DMS 273 treated with DMSO at 0.1 percent for 48 hours (cell line): ENCODE data around the gene TRIM2.
"Not testable (repeated sequence)": the region's sequence is repeated elsewhere in the genome, so short reads cannot be mapped to it uniquely, and the experiment has no call there.

Experiments used
- DNase-seq: peaks from one replicate; lab custom pipeline; 2025; lab: John Stamatoyannopoulos, UW

TRIM2 gene

GRCh38 chr4:153189016-153189801 lies 15.0 kb upstream of the TRIM2 start:
- no peak for DNase-seq

GRCh38 chr4:153191795-153192363 lies 12.4 kb upstream of the TRIM2 start:
- DNase-seq: no peak

GRCh38 chr4:153197301-153197700 lies 6.9 kb upstream of the TRIM2 start:
- no peak for DNase-seq

- no peak for DNase-seq
Observed at GRCh38 chr4:153198719-153199118, 5.5 kb upstream of the TRIM2 start.

GRCh38 chr4:153203746-153204145 lies 497 bp upstream of the TRIM2 start:
- DNase-seq: not testable (repeated sequence)

- no peak for DNase-seq
Observed at GRCh38 chr4:153204728-153205648, 745 bp downstream of the TRIM2 start.

GRCh38 chr4:153205757-153206156 lies 1.5 kb downstream of the TRIM2 start:
- no peak for DNase-seq

- no peak for DNase-seq
Observed at GRCh38 chr4:153206534-153206933, 2.3 kb downstream of the TRIM2 start.

- no peak for DNase-seq
Observed at GRCh38 chr4:153207027-153207426, 2.8 kb downstream of the TRIM2 start.

GRCh38 chr4:153207567-153207966 lies 3.3 kb downstream of the TRIM2 start:
- no peak for DNase-seq

GRCh38 chr4:153209410-153209809 lies 5.2 kb downstream of the TRIM2 start:
- no peak for DNase-seq

- no peak for DNase-seq
Observed at GRCh38 chr4:153210727-153211126, 6.5 kb downstream of the TRIM2 start.

- no peak for DNase-seq
Observed at GRCh38 chr4:153211986-153212728, 7.9 kb downstream of the TRIM2 start.

GRCh38 chr4:153212736-153213135 lies 8.5 kb downstream of the TRIM2 start:
- DNase-seq: no peak

GRCh38 chr4:153215921-153216320 lies 11.7 kb downstream of the TRIM2 start:
- DNase-seq: no peak

GRCh38 chr4:153216546-153216945 lies 12.3 kb downstream of the TRIM2 start:
- no peak for DNase-seq

- no peak for DNase-seq
Observed at GRCh38 chr4:153217440-153217839, 13.2 kb downstream of the TRIM2 start.

- no peak for DNase-seq
Observed at GRCh38 chr4:153218961-153219360, 14.7 kb downstream of the TRIM2 start.

GRCh38 chr4:153220682-153221395 lies 16.6 kb downstream of the TRIM2 start:
- no peak for DNase-seq

- DNase-seq: no peak
Observed at GRCh38 chr4:153221783-153222706, 17.8 kb downstream of the TRIM2 start.
